KMS-11 (cell line): ENCODE data around the gene ATF4.

Source experiments
- H2AFZ ChIP-seq: fragments of 200-600 bp; sonication (generic); 2 replicates; pipeline ENCODE4 v1.6.1; 2016; ENCODE audit warnings: antibody characterized with exemption, mixed run types, low read depth
- H3K27ac ChIP-seq: fragments of 200-600 bp; sonication (generic); 2 replicates; pipeline ENCODE4 v1.6.1; 2016; ENCODE audit warnings: mild to moderate bottlenecking, mixed run types
- H3K27me3 ChIP-seq: fragments of 200-600 bp; sonication (generic); 2 replicates; pipeline ENCODE4 v1.6.1; 2017; ENCODE audit warnings: mild to moderate bottlenecking, low read depth, mixed run types, moderate library complexity; ENCODE audit not compliant: insufficient read depth
- H3K36me3 ChIP-seq: fragments of 200-600 bp; sonication (generic); 2 replicates; pipeline ENCODE4 v1.6.1; 2017; ENCODE audit warnings: mild to moderate bottlenecking, mixed run types; ENCODE audit not compliant: insufficient read depth
- H3K4me1 ChIP-seq: fragments of 200-600 bp; sonication (generic); 2 replicates; pipeline ENCODE4 v1.6.1; 2016; ENCODE audit warnings: mild to moderate bottlenecking, low read depth, mixed run types; ENCODE audit not compliant: poor library complexity, severe bottlenecking
- H3K4me2 ChIP-seq: fragments of 200-600 bp; sonication (generic); 2 replicates; pipeline ENCODE4 v1.7.0; 2016; ENCODE audit warnings: mild to moderate bottlenecking, mixed run types
- H3K4me3 ChIP-seq: fragments of 200-600 bp; sonication (generic); IDR thresholded peaks from 2 replicates; pipeline ENCODE4 v1.6.1; 2017; ENCODE audit warnings: low read depth, low read length, mixed read lengths; ENCODE audit not compliant: insufficient read depth
- H3K79me2 ChIP-seq: fragments of 200-600 bp; sonication (generic); 2 replicates; pipeline ENCODE4 v1.6.1; 2016; ENCODE audit warnings: low read depth, mixed run types; ENCODE audit not compliant: insufficient read depth
- H3K9ac ChIP-seq: fragments of 200-600 bp; sonication (generic); 2 replicates; pipeline ENCODE4 v1.6.1; 2016; ENCODE audit warnings: mild to moderate bottlenecking, mixed run types
- H4K20me1 ChIP-seq: fragments of 200-600 bp; sonication (generic); 2 replicates; pipeline ENCODE4 v1.6.1; 2016; ENCODE audit warnings: mild to moderate bottlenecking, mixed run types; ENCODE audit not compliant: insufficient read depth
- TF ChIP-seq, protein P1 (sequence below): fragments of 200-600 bp; sonication (generic); conservative IDR thresholded peaks from 2 replicates; pipeline ENCODE4 v1.6.1; 2017; ENCODE audit warnings: low read depth, mild to moderate bottlenecking, antibody characterized with exemption, low read length, moderate library complexity, mixed read lengths

Gene ATF4

DNA sequence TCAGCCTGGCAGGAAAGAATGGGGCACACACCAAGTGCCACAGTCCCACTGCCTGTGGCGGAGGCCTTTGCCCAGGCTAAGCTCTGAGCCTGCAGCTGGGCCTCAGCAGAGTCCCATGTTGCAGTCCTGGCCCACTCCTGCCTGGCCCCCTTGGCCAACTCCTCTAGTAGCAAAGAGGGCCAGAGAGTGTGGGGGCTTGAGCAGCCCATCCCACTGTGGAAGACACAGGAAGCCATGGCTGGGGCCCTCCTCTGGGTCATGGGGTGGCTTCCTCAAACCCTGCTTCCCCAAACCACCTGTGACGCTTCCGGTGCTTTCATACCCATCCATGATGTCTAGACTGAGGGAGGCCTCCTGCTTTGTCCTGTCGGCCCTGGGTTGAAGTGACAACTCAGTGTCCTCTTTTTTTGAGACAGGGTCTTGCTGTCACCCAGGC, 6.4 kb downstream of the ATF4 start:
- H3K36me3 ChIP-seq, result 0 out of 2 replicates have a peak, but pooled peaks cover 4% of the 10 kb centered on the region
- H3K27ac ChIP-seq, result no peak overlapping the region; the same call in 1 of the 2 replicates
- peaks cover 14% of the 10 kb centered on the region for H4K20me1 ChIP-seq
- H3K9ac ChIP-seq, result no peak overlapping the region
- H3K4me2 ChIP-seq, result no peak overlapping the region
- TF ChIP-seq, protein P1, sequence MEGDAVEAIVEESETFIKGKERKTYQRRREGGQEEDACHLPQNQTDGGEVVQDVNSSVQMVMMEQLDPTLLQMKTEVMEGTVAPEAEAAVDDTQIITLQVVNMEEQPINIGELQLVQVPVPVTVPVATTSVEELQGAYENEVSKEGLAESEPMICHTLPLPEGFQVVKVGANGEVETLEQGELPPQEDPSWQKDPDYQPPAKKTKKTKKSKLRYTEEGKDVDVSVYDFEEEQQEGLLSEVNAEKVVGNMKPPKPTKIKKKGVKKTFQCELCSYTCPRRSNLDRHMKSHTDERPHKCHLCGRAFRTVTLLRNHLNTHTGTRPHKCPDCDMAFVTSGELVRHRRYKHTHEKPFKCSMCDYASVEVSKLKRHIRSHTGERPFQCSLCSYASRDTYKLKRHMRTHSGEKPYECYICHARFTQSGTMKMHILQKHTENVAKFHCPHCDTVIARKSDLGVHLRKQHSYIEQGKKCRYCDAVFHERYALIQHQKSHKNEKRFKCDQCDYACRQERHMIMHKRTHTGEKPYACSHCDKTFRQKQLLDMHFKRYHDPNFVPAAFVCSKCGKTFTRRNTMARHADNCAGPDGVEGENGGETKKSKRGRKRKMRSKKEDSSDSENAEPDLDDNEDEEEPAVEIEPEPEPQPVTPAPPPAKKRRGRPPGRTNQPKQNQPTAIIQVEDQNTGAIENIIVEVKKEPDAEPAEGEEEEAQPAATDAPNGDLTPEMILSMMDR, result no peak
- H2AFZ ChIP-seq, result no peak overlapping the region
- no peak overlapping the region for H3K4me3 ChIP-seq
- peaks cover 29% of the 10 kb centered on the region for H3K79me2 ChIP-seq
- H3K4me1 ChIP-seq, result peaks cover 44% of the 10 kb centered on the region
- H3K27me3 ChIP-seq, result no peaks in the 10 kb centered on the region

DNA sequence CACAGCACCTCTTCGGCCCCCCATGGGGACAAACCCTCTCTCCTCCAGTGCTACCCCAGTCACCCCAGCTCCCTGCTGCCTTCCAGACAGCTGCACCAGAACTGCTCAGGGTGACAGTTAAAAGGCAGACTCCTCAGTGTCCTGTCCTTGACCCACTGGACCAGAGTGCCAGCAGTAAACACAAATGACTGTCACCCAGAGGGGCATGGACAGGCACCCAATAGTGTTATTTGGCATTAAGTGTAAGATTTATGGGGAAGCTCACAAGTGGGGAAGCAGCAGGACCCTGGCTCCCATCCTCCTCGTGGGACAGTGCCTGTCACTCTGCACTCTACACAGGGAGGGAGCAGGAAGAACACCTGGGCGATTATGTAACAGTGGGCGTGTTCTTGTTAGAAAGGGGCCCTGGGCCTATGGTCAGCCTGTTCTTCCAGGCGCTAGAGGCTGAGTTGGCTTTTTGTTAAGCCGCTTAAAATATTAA, 7.2 kb downstream of the ATF4 start:
- no peak overlapping the region for H3K4me3 ChIP-seq
- peaks cover 6% of the 10 kb centered on the region for H4K20me1 ChIP-seq
- no peak overlapping the region; the same call in 1 of the 2 replicates for H3K27ac ChIP-seq
- peaks cover 42% of the 10 kb centered on the region for H3K4me1 ChIP-seq
- H3K79me2 ChIP-seq, result peaks cover 27% of the 10 kb centered on the region; the same call in 1 of the 2 replicates
- no peak overlapping the region for H3K4me2 ChIP-seq
- H2AFZ ChIP-seq, result no peak overlapping the region
- no peaks in the 10 kb centered on the region for H3K27me3 ChIP-seq
- TF ChIP-seq, protein P1, result no peak
- no peaks in the 10 kb centered on the region for H3K36me3 ChIP-seq
- H3K9ac ChIP-seq, result no peak overlapping the region

DNA sequence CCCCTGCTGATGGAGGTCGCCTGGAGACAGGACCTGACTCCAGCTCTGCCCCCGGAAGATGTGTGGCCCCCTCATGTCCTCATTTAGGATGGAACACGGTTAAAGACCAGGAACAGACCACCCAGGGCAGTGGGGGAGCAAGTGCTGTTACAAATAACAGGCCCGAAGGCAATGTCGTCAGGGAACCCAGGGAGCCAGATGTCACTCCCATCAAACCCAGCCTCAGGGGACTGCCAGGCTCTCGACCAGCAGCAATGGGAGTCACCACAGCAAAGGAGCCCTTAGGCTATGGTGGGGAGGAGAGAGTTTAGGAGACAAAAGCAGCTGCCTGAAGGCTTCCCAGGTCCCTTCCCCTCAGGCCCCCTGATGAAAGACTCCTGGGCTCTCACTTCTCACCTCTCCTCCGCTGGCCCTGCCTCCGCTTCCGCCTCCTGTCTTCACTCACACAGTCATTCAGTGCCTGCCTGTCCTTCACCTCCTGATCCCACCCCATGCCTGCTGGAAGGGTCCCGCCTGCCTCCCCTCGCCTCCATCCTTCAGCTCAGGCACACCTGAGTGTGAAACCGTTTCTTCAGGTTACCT, 7.8 kb downstream of the ATF4 start:
- peaks cover 21% of the 10 kb centered on the region; the same call in 1 of the 2 replicates for H3K79me2 ChIP-seq
- H4K20me1 ChIP-seq, result peaks cover 4% of the 10 kb centered on the region; the same call in 1 of the 2 replicates
- no peaks in the 10 kb centered on the region for H3K36me3 ChIP-seq
- H3K9ac ChIP-seq, result no peak overlapping the region
- no peaks in the 10 kb centered on the region for H3K27me3 ChIP-seq
- no peak overlapping the region for H2AFZ ChIP-seq
- H3K4me2 ChIP-seq, result peak overlapping the region; percentile 22; the same call in 1 of the 2 replicates
- TF ChIP-seq, protein P1, result no peak
- H3K4me1 ChIP-seq, result peaks cover 42% of the 10 kb centered on the region
- H3K4me3 ChIP-seq, result no peak overlapping the region
- H3K27ac ChIP-seq, result no peak overlapping the region; the same call in 1 of the 2 replicates

DNA sequence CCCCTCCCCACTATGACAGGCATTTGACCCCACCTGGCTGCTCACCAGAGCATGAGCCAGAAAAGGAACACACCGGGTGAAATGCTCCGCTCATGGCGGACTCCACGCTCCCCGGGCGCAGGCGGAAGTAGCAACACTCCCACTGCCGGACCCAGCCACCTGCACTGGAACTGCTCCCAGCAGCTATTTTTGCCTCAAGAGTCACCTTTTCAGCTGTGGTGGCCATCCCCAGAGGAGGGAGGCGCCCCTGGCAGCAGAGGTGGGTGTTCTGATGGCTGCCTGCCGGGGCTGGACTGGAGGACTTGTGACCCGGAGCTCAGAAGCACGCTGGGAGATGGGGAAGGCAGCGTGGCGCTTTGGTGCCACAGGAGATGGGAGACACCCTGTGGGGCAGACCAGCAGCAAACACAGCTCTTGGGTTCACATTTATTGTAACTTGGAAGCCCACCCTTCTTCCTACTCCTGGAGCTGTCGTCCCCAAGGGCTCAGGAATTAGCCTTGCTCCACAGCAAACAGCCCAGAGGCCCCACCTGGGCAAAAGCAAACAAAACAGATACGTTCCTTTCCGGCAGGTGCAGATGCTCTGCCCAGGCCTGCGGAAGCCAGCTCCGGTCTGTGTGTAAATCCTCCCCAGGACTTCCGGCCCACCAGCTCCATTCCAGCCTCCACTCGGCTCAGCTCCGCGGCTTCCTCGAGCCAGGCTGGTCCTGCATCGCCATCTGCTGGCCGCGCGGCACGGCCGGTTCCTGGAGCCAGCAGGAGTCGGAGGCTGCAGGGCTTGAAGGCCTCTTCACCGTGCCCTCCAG, 8.5 kb downstream of the ATF4 start:
- TF ChIP-seq, protein P1, result peak; percentile 81
- no peak overlapping the region for H2AFZ ChIP-seq
- H3K4me2 ChIP-seq, result peak overlapping the region; percentile 22
- H3K36me3 ChIP-seq, result no peaks in the 10 kb centered on the region
- H3K9ac ChIP-seq, result no peak overlapping the region
- H3K4me1 ChIP-seq, result peaks cover 42% of the 10 kb centered on the region
- no peak overlapping the region for H3K4me3 ChIP-seq
- H4K20me1 ChIP-seq, result peaks cover 4% of the 10 kb centered on the region; the same call in 1 of the 2 replicates
- no peaks in the 10 kb centered on the region for H3K27me3 ChIP-seq
- peak overlapping the region; percentile 14; the same call in 1 of the 2 replicates for H3K27ac ChIP-seq
- H3K79me2 ChIP-seq, result peaks cover 21% of the 10 kb centered on the region; the same call in 1 of the 2 replicates
